Spleen (tissue), 7 donors: Measurements from ENCODE around the gene GLUD2.

Source experiments
- POLR2A ChIP-seq, 3 donors: fragments of 450-650 bp; IDR thresholded peaks; one replicate each; pipeline ENCODE4 v1.5.1; 2017; ENCODE audit warnings: antibody characterized with exemption in 3 of 3, mild to moderate bottlenecking in 1 of 3
- TF ChIP-seq, protein P1 (sequence below), 11 experiments: fragments of 200-600 bp in 7 of 11; fragments of 450-650 bp in 4 of 11; sonication (generic) in 4 of 11; IDR thresholded peaks in 8 of 11; conservative IDR thresholded peaks in 3 of 11; 1 replicate in 7 of 11; 2 replicates in 4 of 11; pipeline versions ENCODE4 v1.4.0 to v1.8.0; 2016 to 2021; ENCODE audit warnings: antibody characterized with exemption in 11 of 11, inconsistent platforms in 4 of 11, mild to moderate bottlenecking in 1 of 11
- donor health status: DM: no; HTN: no; CAD: no; lungs with moderate emphysema.
- donor health status: DM: no; HTN: no; CAD: no.
- donor health status: DM: no; HTN: no; CAD: no.

GRCh38 chrX:121008920-121009319 lies 38.5 kb upstream of the GLUD2 start:
- TF ChIP-seq, protein P1, sequence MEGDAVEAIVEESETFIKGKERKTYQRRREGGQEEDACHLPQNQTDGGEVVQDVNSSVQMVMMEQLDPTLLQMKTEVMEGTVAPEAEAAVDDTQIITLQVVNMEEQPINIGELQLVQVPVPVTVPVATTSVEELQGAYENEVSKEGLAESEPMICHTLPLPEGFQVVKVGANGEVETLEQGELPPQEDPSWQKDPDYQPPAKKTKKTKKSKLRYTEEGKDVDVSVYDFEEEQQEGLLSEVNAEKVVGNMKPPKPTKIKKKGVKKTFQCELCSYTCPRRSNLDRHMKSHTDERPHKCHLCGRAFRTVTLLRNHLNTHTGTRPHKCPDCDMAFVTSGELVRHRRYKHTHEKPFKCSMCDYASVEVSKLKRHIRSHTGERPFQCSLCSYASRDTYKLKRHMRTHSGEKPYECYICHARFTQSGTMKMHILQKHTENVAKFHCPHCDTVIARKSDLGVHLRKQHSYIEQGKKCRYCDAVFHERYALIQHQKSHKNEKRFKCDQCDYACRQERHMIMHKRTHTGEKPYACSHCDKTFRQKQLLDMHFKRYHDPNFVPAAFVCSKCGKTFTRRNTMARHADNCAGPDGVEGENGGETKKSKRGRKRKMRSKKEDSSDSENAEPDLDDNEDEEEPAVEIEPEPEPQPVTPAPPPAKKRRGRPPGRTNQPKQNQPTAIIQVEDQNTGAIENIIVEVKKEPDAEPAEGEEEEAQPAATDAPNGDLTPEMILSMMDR (IDR thresholded peaks at IDR 0.05 in 8 of 11, conservative IDR thresholded peaks at IDR 0.05 in 3 of 11): no peak
- no peak for TF ChIP-seq POLR2A (IDR thresholded peaks at IDR 0.05)
